HepG2 (cell line): Measurements from ENCODE around the gene YWHAB. TPM values are rescaled to one million over a fixed set of nuclear protein-coding genes. Genes with fewer than 3 reads are reported as not detected.

Source experiments
- CCAR2 ChIP-seq: fragments of 200-400 bp; formaldehyde crosslinking; optimal IDR thresholded peaks from 2 replicates; pipeline ENCODE3; 2018; ENCODE audit warnings: low read depth, mild to moderate bottlenecking, low read length, moderate library complexity
- CREM ChIP-seq, 2 experiments: sonication (generic) in 1 of 2; formaldehyde crosslinking in 1 of 2; IDR thresholded peaks; 2 replicates each; pipeline versions ENCODE4 v1.4.0 to v1.6.1; 2016 to 2020; ENCODE audit warnings: antibody characterized with exemption in 1 of 2, mild to moderate bottlenecking in 1 of 2, missing genetic modification reagents in 1 of 2
- FOXA1 ChIP-seq, 2 experiments: fragments of 450-650 bp in 1 of 2; sonication (generic) in 1 of 2; formaldehyde crosslinking in 1 of 2; IDR thresholded peaks; 2 replicates each; pipeline versions ENCODE4 v1.4.0 to v1.6.1; 2016 to 2020; ENCODE audit warnings: missing genetic modification reagents in 1 of 2
- SMC3 ChIP-seq: IDR thresholded peaks from 2 replicates; pipeline ENCODE4 v1.6.1; 2011; ENCODE audit warnings: low read length, improper control_type of control experiment
- SNAI1 ChIP-seq: sonication (generic); formaldehyde crosslinking; IDR thresholded peaks from 2 replicates; pipeline ENCODE4 v1.5.0; 2020; ENCODE audit warnings: mild to moderate bottlenecking, missing genetic modification reagents, borderline replicate concordance
- ZNF430 ChIP-seq: sonication (generic); formaldehyde crosslinking; IDR thresholded peaks from 2 replicates; pipeline ENCODE4 v1.9.0; 2021; ENCODE audit warnings: mild to moderate bottlenecking, missing genetic modification reagents
- ZNF605 ChIP-seq: sonication (generic); formaldehyde crosslinking; IDR thresholded peaks from 2 replicates; pipeline ENCODE4 v1.8.0; 2022; ENCODE audit warnings: mild to moderate bottlenecking, missing genetic modification reagents
- ZNF792 ChIP-seq: IDR thresholded peaks from 2 replicates; pipeline ENCODE4 v1.6.1; 2016
- polyA plus RNA-seq, 8 experiments: library from polyadenylated mRNA; depleted of rRNA in 3 of 8; stranded (reverse) in 7 of 8; unstranded in 1 of 8; fragments of >200 nt; fragmentation: Illumina TruSeq in 4 of 8; extraction: Trizol in 4 of 8; gene quantifications; 2 replicates each; pipeline versions ENCODE4 v1.2.1 to v1.2.3, GENCODE V29; 2011 to 2016; ENCODE audit warnings: low read depth in 4 of 8, missing spikeins in 1 of 8, mixed read lengths in 1 of 8; ENCODE audit not compliant: insufficient read depth in 1 of 8
- total RNA-seq, 5 experiments: library from RNA; depleted of rRNA; stranded (reverse); fragments of >200 nt; fragmentation: Illumina TruSeq; extraction: Trizol; gene quantifications; 2 replicates each; pipeline ENCODE4 v1.2.3, GENCODE V29; 2016; ENCODE audit warnings: low read depth in 1 of 5
- TF ChIP-seq, protein P1 (sequence below): fragments of 450-650 bp; IDR thresholded peaks from 2 replicates; pipeline ENCODE4 v1.6.1; 2017; ENCODE audit warnings: mild to moderate bottlenecking
- TF ChIP-seq, protein P2 (sequence below): sonication (generic); formaldehyde crosslinking; IDR thresholded peaks from 2 replicates; pipeline ENCODE4 v1.4.0; 2020; ENCODE audit warnings: missing genetic modification reagents
- TF ChIP-seq, protein P3 (sequence below): IDR thresholded peaks from 2 replicates; pipeline ENCODE4 v1.6.1; 2016; ENCODE audit warnings: missing compliant biosample characterization, missing genetic modification reagents, borderline replicate concordance
- TF ChIP-seq, protein P4 (sequence below): sonication (generic); formaldehyde crosslinking; IDR thresholded peaks from 2 replicates; pipeline ENCODE4 v1.5.0; 2020; ENCODE audit warnings: mild to moderate bottlenecking, missing genetic modification reagents
- TF ChIP-seq, protein P5 (sequence below): sonication (generic); formaldehyde crosslinking; IDR thresholded peaks from 2 replicates; pipeline ENCODE4 v1.4.0; 2020; ENCODE audit warnings: mild to moderate bottlenecking, missing genetic modification reagents
- TF ChIP-seq, protein P6 (sequence below): sonication (generic); formaldehyde crosslinking; IDR thresholded peaks from 2 replicates; pipeline ENCODE4 v1.8.0; 2022; ENCODE audit warnings: mild to moderate bottlenecking, missing genetic modification reagents, moderate library complexity

YWHAB gene
- total and polyA plus RNA-seq, 2 of the 13 experiments (the other 11 are each of a cell fraction or from before 2014, with no cell fraction given), result 77.2 to 121 TPM

DNA sequence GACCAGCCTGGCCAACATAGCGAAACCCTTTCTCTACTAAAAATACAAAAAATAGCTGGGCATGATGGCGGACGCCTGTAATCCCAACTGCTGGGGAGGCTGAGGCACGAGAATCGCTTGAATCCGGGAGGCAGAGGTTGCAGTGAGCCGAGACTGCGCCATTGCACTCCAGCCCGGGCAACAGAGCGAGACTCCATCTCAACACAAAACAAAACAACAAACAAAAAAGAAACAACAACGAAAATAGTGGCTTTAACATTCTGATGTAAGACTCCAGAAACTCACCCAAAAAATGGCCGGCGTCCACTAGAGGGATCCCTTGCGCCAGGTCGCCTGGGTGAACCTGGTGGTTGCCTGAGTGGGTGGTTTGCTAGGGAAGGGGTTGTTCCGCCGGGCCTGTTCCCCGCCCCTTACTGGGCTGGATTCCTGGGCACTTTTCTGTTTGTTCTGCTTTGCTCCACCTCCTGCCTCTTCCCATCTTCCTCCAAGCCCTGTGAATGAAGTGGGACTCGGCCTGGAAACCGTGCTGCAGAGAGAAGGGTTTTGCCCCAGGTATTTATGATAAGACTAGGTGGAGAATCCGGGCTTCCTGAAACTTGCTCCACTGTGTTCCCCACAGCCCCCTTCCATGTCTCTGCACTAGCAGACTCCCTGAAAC is 25.9 kb downstream of the YWHAB start (continued):
- TF ChIP-seq, protein P1, sequence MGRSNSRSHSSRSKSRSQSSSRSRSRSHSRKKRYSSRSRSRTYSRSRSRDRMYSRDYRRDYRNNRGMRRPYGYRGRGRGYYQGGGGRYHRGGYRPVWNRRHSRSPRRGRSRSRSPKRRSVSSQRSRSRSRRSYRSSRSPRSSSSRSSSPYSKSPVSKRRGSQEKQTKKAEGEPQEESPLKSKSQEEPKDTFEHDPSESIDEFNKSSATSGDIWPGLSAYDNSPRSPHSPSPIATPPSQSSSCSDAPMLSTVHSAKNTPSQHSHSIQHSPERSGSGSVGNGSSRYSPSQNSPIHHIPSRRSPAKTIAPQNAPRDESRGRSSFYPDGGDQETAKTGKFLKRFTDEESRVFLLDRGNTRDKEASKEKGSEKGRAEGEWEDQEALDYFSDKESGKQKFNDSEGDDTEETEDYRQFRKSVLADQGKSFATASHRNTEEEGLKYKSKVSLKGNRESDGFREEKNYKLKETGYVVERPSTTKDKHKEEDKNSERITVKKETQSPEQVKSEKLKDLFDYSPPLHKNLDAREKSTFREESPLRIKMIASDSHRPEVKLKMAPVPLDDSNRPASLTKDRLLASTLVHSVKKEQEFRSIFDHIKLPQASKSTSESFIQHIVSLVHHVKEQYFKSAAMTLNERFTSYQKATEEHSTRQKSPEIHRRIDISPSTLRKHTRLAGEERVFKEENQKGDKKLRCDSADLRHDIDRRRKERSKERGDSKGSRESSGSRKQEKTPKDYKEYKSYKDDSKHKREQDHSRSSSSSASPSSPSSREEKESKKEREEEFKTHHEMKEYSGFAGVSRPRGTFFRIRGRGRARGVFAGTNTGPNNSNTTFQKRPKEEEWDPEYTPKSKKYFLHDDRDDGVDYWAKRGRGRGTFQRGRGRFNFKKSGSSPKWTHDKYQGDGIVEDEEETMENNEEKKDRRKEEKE, result no peak
- TF ChIP-seq CCAR2, result no peak
- TF ChIP-seq SMC3, result peak; percentile 49; the same call in 1 of the 2 replicates
- TF ChIP-seq, protein P2, sequence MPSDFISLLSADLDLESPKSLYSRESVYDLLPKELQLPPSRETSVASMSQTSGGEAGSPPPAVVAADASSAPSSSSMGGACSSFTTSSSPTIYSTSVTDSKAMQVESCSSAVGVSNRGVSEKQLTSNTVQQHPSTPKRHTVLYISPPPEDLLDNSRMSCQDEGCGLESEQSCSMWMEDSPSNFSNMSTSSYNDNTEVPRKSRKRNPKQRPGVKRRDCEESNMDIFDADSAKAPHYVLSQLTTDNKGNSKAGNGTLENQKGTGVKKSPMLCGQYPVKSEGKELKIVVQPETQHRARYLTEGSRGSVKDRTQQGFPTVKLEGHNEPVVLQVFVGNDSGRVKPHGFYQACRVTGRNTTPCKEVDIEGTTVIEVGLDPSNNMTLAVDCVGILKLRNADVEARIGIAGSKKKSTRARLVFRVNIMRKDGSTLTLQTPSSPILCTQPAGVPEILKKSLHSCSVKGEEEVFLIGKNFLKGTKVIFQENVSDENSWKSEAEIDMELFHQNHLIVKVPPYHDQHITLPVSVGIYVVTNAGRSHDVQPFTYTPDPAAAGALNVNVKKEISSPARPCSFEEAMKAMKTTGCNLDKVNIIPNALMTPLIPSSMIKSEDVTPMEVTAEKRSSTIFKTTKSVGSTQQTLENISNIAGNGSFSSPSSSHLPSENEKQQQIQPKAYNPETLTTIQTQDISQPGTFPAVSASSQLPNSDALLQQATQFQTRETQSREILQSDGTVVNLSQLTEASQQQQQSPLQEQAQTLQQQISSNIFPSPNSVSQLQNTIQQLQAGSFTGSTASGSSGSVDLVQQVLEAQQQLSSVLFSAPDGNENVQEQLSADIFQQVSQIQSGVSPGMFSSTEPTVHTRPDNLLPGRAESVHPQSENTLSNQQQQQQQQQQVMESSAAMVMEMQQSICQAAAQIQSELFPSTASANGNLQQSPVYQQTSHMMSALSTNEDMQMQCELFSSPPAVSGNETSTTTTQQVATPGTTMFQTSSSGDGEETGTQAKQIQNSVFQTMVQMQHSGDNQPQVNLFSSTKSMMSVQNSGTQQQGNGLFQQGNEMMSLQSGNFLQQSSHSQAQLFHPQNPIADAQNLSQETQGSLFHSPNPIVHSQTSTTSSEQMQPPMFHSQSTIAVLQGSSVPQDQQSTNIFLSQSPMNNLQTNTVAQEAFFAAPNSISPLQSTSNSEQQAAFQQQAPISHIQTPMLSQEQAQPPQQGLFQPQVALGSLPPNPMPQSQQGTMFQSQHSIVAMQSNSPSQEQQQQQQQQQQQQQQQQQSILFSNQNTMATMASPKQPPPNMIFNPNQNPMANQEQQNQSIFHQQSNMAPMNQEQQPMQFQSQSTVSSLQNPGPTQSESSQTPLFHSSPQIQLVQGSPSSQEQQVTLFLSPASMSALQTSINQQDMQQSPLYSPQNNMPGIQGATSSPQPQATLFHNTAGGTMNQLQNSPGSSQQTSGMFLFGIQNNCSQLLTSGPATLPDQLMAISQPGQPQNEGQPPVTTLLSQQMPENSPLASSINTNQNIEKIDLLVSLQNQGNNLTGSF (CRISPR knock-in tag), result no peak
- TF ChIP-seq, protein P3, sequence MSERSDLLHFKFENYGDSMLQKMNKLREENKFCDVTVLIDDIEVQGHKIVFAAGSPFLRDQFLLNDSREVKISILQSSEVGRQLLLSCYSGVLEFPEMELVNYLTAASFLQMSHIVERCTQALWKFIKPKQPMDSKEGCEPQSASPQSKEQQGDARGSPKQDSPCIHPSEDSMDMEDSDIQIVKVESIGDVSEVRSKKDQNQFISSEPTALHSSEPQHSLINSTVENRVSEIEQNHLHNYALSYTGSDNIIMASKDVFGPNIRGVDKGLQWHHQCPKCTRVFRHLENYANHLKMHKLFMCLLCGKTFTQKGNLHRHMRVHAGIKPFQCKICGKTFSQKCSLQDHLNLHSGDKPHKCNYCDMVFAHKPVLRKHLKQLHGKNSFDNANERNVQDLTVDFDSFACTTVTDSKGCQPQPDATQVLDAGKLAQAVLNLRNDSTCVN (CRISPR knock-in tag), result no peak
- TF ChIP-seq, protein P4, sequence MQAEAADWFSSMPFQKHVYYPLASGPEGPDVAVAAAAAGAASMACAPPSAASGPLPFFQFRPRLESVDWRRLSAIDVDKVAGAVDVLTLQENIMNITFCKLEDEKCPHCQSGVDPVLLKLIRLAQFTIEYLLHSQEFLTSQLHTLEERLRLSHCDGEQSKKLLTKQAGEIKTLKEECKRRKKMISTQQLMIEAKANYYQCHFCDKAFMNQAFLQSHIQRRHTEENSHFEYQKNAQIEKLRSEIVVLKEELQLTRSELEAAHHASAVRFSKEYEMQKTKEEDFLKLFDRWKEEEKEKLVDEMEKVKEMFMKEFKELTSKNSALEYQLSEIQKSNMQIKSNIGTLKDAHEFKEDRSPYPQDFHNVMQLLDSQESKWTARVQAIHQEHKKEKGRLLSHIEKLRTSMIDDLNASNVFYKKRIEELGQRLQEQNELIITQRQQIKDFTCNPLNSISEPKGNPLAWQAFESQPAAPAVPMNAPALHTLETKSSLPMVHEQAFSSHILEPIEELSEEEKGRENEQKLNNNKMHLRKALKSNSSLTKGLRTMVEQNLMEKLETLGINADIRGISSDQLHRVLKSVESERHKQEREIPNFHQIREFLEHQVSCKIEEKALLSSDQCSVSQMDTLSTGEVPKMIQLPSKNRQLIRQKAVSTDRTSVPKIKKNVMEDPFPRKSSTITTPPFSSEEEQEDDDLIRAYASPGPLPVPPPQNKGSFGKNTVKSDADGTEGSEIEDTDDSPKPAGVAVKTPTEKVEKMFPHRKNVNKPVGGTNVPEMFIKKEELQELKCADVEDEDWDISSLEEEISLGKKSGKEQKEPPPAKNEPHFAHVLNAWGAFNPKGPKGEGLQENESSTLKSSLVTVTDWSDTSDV, result no peak
- TF ChIP-seq, protein P5, sequence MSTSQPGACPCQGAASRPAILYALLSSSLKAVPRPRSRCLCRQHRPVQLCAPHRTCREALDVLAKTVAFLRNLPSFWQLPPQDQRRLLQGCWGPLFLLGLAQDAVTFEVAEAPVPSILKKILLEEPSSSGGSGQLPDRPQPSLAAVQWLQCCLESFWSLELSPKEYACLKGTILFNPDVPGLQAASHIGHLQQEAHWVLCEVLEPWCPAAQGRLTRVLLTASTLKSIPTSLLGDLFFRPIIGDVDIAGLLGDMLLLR (CRISPR knock-in tag), result peak; percentile 39; the same call in 1 of the 2 replicates
- no peak for TF ChIP-seq ZNF430 (CRISPR knock-in tag)
- no peak; the same call in 1 of the 2 replicates for TF ChIP-seq ZNF605
- TF ChIP-seq ZNF792, result no peak; the same call in 1 of the 2 replicates
- peak; percentile 35; the same call in 1 of the 2 replicates for TF ChIP-seq FOXA1 (IDR thresholded peaks at IDR 0.05)
- no peak for TF ChIP-seq FOXA1 (CRISPR knock-in tag; IDR thresholded peaks at IDR 0.05)
- no peak for TF ChIP-seq CREM (IDR thresholded peaks at IDR 0.05)
- TF ChIP-seq CREM (CRISPR knock-in tag; IDR thresholded peaks at IDR 0.05), result no peak
- TF ChIP-seq, protein P6, sequence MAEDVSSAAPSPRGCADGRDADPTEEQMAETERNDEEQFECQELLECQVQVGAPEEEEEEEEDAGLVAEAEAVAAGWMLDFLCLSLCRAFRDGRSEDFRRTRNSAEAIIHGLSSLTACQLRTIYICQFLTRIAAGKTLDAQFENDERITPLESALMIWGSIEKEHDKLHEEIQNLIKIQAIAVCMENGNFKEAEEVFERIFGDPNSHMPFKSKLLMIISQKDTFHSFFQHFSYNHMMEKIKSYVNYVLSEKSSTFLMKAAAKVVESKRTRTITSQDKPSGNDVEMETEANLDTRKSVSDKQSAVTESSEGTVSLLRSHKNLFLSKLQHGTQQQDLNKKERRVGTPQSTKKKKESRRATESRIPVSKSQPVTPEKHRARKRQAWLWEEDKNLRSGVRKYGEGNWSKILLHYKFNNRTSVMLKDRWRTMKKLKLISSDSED (CRISPR knock-in tag), result no peak
- TF ChIP-seq SNAI1 (CRISPR knock-in tag), result no peak; the same call in 1 of the 2 replicates
